Uterus (tissue), 2 donors: Measurements from ENCODE around the gene LRG1.

Experiments
- POLR2A ChIP-seq, 2 donors: fragments of 450-650 bp; IDR thresholded peaks; one replicate each; pipeline ENCODE4 v1.6.1; 2016; ENCODE audit warnings: antibody characterized with exemption in 2 of 2, mild to moderate bottlenecking in 1 of 2, moderate library complexity in 1 of 2
- TF ChIP-seq, protein P1 (sequence below), 4 experiments: fragments of 200-600 bp in 2 of 4; fragments of 450-650 bp in 2 of 4; sonication (generic) in 2 of 4; IDR thresholded peaks; one replicate each; pipeline ENCODE4 v1.5.1; 2016 to 2019; ENCODE audit warnings: antibody characterized with exemption in 4 of 4, mild to moderate bottlenecking in 2 of 4, moderate library complexity in 1 of 4

DNA sequence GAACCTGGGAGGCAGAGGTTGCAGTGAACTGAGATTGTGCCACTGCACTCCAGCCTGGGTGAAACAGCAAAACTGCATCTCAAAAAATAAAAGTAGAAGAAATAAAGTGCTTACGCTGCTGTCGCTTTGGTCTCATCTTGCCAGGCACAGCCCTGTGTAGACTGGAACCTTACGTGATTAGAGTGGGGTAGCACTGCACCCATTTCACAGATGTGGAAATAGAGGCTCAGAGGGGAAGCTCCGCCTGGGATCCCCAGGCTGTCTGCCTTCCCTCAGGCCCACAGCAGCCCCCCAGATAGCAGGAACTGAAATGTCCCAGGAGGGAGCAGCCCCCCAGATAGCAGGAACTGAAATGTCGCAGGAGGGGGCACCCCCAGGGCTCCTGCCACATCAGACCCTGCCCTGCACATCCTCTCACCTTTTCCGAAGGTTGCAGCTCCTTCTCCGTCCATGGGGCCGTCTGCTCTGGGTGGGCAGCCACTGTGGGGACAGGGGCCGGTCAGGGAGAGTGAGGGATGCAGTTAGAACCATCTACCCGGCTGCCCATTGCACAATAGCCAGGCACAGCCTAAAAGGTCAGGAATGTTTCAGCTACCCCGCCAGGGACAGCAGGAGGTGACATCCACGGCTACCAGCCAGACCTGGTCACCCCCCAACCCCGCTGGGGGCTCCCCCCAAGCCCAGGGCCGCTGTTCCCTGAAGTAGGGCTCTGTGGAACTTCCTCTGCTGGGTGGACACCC lies 23.5 kb downstream of the LRG1 start:
- TF ChIP-seq POLR2A (IDR thresholded peaks at IDR 0.05), result no peak
- TF ChIP-seq, protein P1, sequence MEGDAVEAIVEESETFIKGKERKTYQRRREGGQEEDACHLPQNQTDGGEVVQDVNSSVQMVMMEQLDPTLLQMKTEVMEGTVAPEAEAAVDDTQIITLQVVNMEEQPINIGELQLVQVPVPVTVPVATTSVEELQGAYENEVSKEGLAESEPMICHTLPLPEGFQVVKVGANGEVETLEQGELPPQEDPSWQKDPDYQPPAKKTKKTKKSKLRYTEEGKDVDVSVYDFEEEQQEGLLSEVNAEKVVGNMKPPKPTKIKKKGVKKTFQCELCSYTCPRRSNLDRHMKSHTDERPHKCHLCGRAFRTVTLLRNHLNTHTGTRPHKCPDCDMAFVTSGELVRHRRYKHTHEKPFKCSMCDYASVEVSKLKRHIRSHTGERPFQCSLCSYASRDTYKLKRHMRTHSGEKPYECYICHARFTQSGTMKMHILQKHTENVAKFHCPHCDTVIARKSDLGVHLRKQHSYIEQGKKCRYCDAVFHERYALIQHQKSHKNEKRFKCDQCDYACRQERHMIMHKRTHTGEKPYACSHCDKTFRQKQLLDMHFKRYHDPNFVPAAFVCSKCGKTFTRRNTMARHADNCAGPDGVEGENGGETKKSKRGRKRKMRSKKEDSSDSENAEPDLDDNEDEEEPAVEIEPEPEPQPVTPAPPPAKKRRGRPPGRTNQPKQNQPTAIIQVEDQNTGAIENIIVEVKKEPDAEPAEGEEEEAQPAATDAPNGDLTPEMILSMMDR (IDR thresholded peaks at IDR 0.05), result no peak
